T47D (cell line): ENCODE measurements around the gene TBR1.

Source experiments
- DNase-seq, 2 experiments: peaks; one replicate each; pipeline versions ENCODE4 v3.0.0 to v3.0.0-alpha.2; 2011 to 2012; ENCODE audit warnings: low read depth in 1 of 2, low spot score in 1 of 2
- JUND ChIP-seq: IDR thresholded peaks from 2 replicates; pipeline ENCODE4 v1.6.1; 2012; ENCODE audit warnings: low read depth
- in situ Hi-C: cut with HindIII; loops from 2 replicates; pipeline ENCODE4 v1.10.0; 2016; ENCODE audit warnings: low sequenced_read_pairs, low pct_unique_long_range_greater_than_20kb

TBR1 gene

GRCh38 chr2:161417438-161418274, 1.6 kb downstream of the TBR1 start:
- DNase-seq, result no peak
- in situ Hi-C loops, result no loop called here
- TF ChIP-seq JUND, result no peak

- DNase-seq, result no peak
- in situ Hi-C loops, result no loop called here
- TF ChIP-seq JUND, result no peak
Measured at GRCh38 chr2:161418275-161418714, 2.2 kb downstream of the TBR1 start.

- DNase-seq, result no peak
- in situ Hi-C loops, result no loop called here
- no peak for TF ChIP-seq JUND
Measured at GRCh38 chr2:161418715-161419637, 2.9 kb downstream of the TBR1 start.

- TF ChIP-seq JUND, result no peak
- in situ Hi-C loops, result no loop called here
- no peak for DNase-seq
Measured at GRCh38 chr2:161419638-161420190, 3.6 kb downstream of the TBR1 start.

GRCh38 chr2:161420406-161421074, 4.4 kb downstream of the TBR1 start:
- no peak for TF ChIP-seq JUND
- in situ Hi-C loops, result no loop called here
- no peak for DNase-seq

- in situ Hi-C loops, result no loop called here
- no peak for DNase-seq
- TF ChIP-seq JUND, result no peak
Measured at GRCh38 chr2:161421686-161422085, 5.6 kb downstream of the TBR1 start.

GRCh38 chr2:161422816-161423403, 6.8 kb downstream of the TBR1 start:
- in situ Hi-C loops, result no loop called here
- DNase-seq, result no peak
- no peak for TF ChIP-seq JUND

- DNase-seq, result no peak
- TF ChIP-seq JUND, result no peak
- in situ Hi-C loops, result no loop called here
Measured at GRCh38 chr2:161423421-161424393, 7.6 kb downstream of the TBR1 start.

GRCh38 chr2:161424394-161424769, 8.3 kb downstream of the TBR1 start:
- DNase-seq, result no peak
- no peak for TF ChIP-seq JUND
- in situ Hi-C loops, result no loop called here

- in situ Hi-C loops, result no loop called here
- TF ChIP-seq JUND, result no peak
- DNase-seq, result no peak
Measured at GRCh38 chr2:161424891-161425727, 9.0 kb downstream of the TBR1 start.
